DND-41 (cell line): Measurements from ENCODE around the gene SLC3A2.

Source experiments
- ATAC-seq: fragments of 200-7000 bp; cut with Tn5 transposase; 3 replicates; pipeline ENCODE4 v1.9.1; 2021; ENCODE audit warnings: low read depth; ENCODE audit not compliant: insufficient read depth
- DNase-seq: peaks from one replicate; pipeline ENCODE4 v3.0.0-alpha.2; 2020
- H2AFZ ChIP-seq: 2 replicates; pipeline ENCODE4 v1.6.0; 2012; ENCODE audit warnings: low read depth, low read length
- H3K27ac ChIP-seq: 2 replicates; pipeline ENCODE4 v1.5.1; 2012; ENCODE audit warnings: low read length, inconsistent platforms
- H3K27me3 ChIP-seq: fragments of 200-600 bp; sonication (generic); 2 replicates; pipeline ENCODE4 v1.6.0; 2012; ENCODE audit warnings: low read length, mild to moderate bottlenecking, inconsistent platforms; ENCODE audit not compliant: insufficient read depth, poor library complexity
- H3K36me3 ChIP-seq: 2 replicates; pipeline ENCODE4 v1.5.1; 2012; ENCODE audit warnings: low read length, inconsistent platforms; ENCODE audit not compliant: insufficient read depth
- H3K4me1 ChIP-seq: 2 replicates; pipeline ENCODE4 v1.5.1; 2012; ENCODE audit warnings: mild to moderate bottlenecking, low read length; ENCODE audit not compliant: insufficient read depth
- H3K4me2 ChIP-seq: 2 replicates; pipeline ENCODE4 v1.6.0; 2012; ENCODE audit warnings: mild to moderate bottlenecking, moderate library complexity, low read length, inconsistent platforms; ENCODE audit not compliant: insufficient read depth
- H3K4me3 ChIP-seq, 2 experiments: fragments of 200-600 bp in 1 of 2; shearing (Covaris generic) in 1 of 2; 2 replicates each; pipeline ENCODE4 v1.5.1; 2012 to 2016; ENCODE audit warnings: inconsistent platforms in 2 of 2, low read length in 2 of 2, mild to moderate bottlenecking in 2 of 2, low read depth in 1 of 2, moderate library complexity in 1 of 2
- H3K79me2 ChIP-seq: 2 replicates; pipeline ENCODE4 v1.6.0; 2012; ENCODE audit warnings: low read length, inconsistent platforms; ENCODE audit not compliant: insufficient read depth
- H3K9ac ChIP-seq: 2 replicates; pipeline ENCODE4 v1.6.0; 2012; ENCODE audit warnings: low read depth, mild to moderate bottlenecking, inconsistent platforms, low read length, moderate library complexity
- H3K9me3 ChIP-seq: 2 replicates; pipeline ENCODE4 v1.5.1; 2012; ENCODE audit warnings: low read length, moderate library complexity, mild to moderate bottlenecking, inconsistent platforms; ENCODE audit not compliant: insufficient read depth, severe bottlenecking
- H4K20me1 ChIP-seq: 2 replicates; pipeline ENCODE4 v1.6.0; 2012; ENCODE audit warnings: low read length; ENCODE audit not compliant: insufficient read depth
- EZH2 ChIP-seq: IDR thresholded peaks from 3 replicates; pipeline ENCODE4 v1.6.1; 2012; ENCODE audit warnings: borderline replicate concordance, low read depth, mild to moderate bottlenecking, moderate library complexity, low read length, inconsistent platforms; ENCODE audit not compliant: severe bottlenecking
- TF ChIP-seq, protein P1 (sequence below): IDR thresholded peaks from 2 replicates; pipeline ENCODE4 v1.5.1; 2012; ENCODE audit warnings: borderline replicate concordance, low read length, moderate library complexity, mild to moderate bottlenecking; ENCODE audit not compliant: poor library complexity, severe bottlenecking; ENCODE audit errors: extremely low read depth

The SLC3A2 gene

DNA sequence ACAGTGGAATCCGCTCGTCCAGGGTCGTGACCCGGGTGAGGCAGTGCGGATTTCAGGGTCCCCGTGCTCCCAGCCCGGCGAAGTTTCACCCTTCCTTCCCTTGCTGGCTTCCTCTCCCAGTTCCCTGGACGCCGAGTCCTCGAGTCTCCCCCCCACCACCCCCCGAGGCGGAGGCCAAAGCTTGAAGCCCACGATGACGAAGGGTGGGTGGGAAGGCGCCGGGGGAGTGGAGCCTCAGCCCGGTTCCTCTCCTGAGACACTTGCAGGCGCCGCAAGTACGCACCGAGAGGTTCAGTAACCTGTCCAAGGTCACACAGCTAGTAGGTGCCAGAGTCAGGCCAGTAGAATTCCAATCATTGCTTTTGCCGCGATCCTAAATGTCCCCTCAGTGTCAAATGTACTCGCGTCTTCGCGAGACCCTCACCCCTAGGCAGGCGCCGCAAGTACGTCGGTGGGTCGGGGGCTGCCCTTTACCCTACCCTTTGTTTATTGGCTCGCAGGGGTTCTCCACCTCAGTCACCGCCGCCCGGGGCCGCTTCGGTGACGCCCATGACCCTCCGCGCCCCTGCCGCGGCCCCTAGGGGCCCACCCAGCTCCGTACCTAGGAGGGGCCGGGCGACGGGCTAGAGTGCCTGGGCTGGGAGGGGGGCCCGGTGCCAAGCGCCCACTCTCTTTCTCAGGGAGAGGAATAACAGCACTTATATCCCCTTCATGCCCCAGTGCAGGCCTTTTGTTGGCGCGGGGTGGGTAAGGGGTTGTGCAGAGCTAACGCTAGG is 46.2 kb downstream of the SLC3A2 start:
- H3K9me3 ChIP-seq = no peaks in the 10 kb centered on the region
- no peaks in the 10 kb centered on the region for H3K4me1 ChIP-seq
- no peaks in the 10 kb centered on the region for H3K79me2 ChIP-seq
- no peak for DNase-seq
- TF ChIP-seq, protein P1, sequence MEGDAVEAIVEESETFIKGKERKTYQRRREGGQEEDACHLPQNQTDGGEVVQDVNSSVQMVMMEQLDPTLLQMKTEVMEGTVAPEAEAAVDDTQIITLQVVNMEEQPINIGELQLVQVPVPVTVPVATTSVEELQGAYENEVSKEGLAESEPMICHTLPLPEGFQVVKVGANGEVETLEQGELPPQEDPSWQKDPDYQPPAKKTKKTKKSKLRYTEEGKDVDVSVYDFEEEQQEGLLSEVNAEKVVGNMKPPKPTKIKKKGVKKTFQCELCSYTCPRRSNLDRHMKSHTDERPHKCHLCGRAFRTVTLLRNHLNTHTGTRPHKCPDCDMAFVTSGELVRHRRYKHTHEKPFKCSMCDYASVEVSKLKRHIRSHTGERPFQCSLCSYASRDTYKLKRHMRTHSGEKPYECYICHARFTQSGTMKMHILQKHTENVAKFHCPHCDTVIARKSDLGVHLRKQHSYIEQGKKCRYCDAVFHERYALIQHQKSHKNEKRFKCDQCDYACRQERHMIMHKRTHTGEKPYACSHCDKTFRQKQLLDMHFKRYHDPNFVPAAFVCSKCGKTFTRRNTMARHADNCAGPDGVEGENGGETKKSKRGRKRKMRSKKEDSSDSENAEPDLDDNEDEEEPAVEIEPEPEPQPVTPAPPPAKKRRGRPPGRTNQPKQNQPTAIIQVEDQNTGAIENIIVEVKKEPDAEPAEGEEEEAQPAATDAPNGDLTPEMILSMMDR = no peak
- TF ChIP-seq EZH2 = no peak
- no peak overlapping the region for H3K4me3 ChIP-seq
- H3K27me3 ChIP-seq = no peaks in the 10 kb centered on the region
- no peak overlapping the region for H2AFZ ChIP-seq
- no peak overlapping the region for H3K9ac ChIP-seq
- H3K4me2 ChIP-seq = no peak overlapping the region
- ATAC-seq = no peak
- no peaks in the 10 kb centered on the region; the same call in 1 of the 2 replicates for H4K20me1 ChIP-seq
- H3K36me3 ChIP-seq = no peaks in the 10 kb centered on the region
- H3K27ac ChIP-seq = no peak overlapping the region

DNA sequence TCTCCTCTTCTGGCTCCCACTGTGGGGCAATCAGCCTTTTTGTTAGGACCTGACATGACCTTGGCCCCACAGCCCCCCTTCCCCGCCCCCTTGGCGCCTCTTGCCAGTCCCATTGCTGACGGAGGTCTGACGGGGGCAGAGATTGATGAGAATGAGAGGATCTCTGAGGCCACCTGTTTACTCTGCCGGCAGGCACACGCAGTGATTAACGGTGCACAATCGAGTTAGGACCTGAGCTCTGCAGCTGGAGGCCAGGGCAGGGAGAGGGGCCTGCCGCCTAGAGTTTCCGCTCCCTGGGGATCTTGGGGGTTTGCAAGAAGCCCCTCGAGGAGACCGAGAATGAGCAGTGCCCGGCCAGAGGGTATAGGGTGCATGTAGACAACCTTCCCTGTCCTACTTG is 47.3 kb downstream of the SLC3A2 start:
- TF ChIP-seq EZH2 = no peak
- TF ChIP-seq, protein P1 = no peak
- H3K4me3 ChIP-seq = no peak overlapping the region
- no peak for ATAC-seq
- no peak for DNase-seq
- no peaks in the 10 kb centered on the region for H3K27me3 ChIP-seq
- H3K9me3 ChIP-seq = no peaks in the 10 kb centered on the region
- no peak overlapping the region for H2AFZ ChIP-seq
- H4K20me1 ChIP-seq = no peaks in the 10 kb centered on the region; the same call in 1 of the 2 replicates
- no peaks in the 10 kb centered on the region for H3K79me2 ChIP-seq
- no peak overlapping the region for H3K4me2 ChIP-seq
- H3K9ac ChIP-seq = no peak overlapping the region
- no peaks in the 10 kb centered on the region for H3K36me3 ChIP-seq
- no peak overlapping the region for H3K27ac ChIP-seq
- no peaks in the 10 kb centered on the region for H3K4me1 ChIP-seq

DNA sequence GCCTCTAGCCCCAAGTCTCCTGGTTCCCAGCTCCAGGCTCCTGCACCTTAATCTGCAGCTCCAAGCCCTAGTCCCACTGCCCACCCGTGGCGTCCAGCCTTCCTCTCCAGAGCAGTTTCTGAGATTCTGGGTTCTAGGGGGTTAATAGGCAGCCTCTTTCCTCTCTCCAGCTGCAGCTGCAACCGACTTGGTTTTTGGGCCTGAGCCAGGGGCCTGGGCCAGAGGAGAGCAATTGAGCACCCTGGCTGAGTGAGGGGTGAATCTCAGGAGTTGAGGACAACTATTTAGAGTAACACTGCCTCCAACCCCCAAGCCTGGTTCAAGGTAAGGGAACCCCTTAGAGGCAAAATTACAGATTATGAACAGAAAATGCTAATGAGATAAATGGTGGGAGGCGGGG is 49.5 kb downstream of the SLC3A2 start:
- no peak for DNase-seq
- H3K4me2 ChIP-seq = no peak overlapping the region
- H3K27ac ChIP-seq = no peak overlapping the region
- H3K9me3 ChIP-seq = no peaks in the 10 kb centered on the region
- no peak for ATAC-seq
- TF ChIP-seq EZH2 = no peak
- TF ChIP-seq, protein P1 = no peak
- no peak overlapping the region for H3K9ac ChIP-seq
- H3K4me1 ChIP-seq = no peaks in the 10 kb centered on the region
- no peak overlapping the region for H2AFZ ChIP-seq
- H3K79me2 ChIP-seq = no peaks in the 10 kb centered on the region
- no peaks in the 10 kb centered on the region for H3K27me3 ChIP-seq
- no peaks in the 10 kb centered on the region for H3K36me3 ChIP-seq
- H4K20me1 ChIP-seq = no peaks in the 10 kb centered on the region; the same call in 1 of the 2 replicates
- no peak overlapping the region for H3K4me3 ChIP-seq

DNA sequence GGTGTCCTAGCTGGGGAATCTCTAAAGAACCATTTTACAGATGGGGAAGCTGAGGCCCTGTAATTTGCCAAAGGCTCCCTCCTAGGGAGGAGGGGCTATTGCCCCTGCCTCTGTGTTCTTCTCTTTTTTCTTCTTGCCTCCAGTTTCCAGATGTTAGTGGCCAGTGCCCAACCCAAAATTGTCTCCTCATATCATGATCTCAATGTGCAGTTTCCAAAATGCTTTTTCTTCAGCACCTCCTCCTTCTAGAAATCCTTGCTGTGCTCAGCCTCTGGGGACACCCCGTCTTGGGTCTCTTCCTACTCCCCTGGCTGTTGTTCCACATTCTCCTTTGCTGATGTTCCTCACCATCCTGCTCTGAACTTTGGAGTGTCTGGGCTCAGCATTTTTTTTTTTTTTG is 50.0 kb downstream of the SLC3A2 start:
- Histone ChIP-seq H3K4me2 (no peak overlapping the region), H4K20me1 (no peaks in the 10 kb centered on the region; the same call in 1 of the 2 replicates), H3K4me3 (no peak overlapping the region), H3K9me3 (no peaks in the 10 kb centered on the region), H3K36me3 (no peaks in the 10 kb centered on the region), H3K79me2 (no peaks in the 10 kb centered on the region), H3K27ac (no peak overlapping the region), H2AFZ (no peak overlapping the region), H3K9ac (no peak overlapping the region), H3K4me1 (no peaks in the 10 kb centered on the region), H3K27me3 (no peaks in the 10 kb centered on the region)
- no peak for ATAC-seq
- no peak for DNase-seq
- no peak for TF ChIP-seq EZH2
- TF ChIP-seq, protein P1 = no peak
